HG02884 (cell line): ENCODE results near the gene EML4.
"Not testable (repeated sequence)": the region's sequence is repeated elsewhere in the genome, so short reads cannot be mapped to it uniquely, and the experiment has no call there.

Source experiments
- ATAC-seq: cut with Tn5 transposase; IDR thresholded peaks from one replicate; pipeline ENCODE4 v1.9.1; 2021; ENCODE audit warnings: mild to moderate bottlenecking, moderate library complexity; ENCODE audit not compliant: unreplicated experiment

The EML4 gene, protein sequence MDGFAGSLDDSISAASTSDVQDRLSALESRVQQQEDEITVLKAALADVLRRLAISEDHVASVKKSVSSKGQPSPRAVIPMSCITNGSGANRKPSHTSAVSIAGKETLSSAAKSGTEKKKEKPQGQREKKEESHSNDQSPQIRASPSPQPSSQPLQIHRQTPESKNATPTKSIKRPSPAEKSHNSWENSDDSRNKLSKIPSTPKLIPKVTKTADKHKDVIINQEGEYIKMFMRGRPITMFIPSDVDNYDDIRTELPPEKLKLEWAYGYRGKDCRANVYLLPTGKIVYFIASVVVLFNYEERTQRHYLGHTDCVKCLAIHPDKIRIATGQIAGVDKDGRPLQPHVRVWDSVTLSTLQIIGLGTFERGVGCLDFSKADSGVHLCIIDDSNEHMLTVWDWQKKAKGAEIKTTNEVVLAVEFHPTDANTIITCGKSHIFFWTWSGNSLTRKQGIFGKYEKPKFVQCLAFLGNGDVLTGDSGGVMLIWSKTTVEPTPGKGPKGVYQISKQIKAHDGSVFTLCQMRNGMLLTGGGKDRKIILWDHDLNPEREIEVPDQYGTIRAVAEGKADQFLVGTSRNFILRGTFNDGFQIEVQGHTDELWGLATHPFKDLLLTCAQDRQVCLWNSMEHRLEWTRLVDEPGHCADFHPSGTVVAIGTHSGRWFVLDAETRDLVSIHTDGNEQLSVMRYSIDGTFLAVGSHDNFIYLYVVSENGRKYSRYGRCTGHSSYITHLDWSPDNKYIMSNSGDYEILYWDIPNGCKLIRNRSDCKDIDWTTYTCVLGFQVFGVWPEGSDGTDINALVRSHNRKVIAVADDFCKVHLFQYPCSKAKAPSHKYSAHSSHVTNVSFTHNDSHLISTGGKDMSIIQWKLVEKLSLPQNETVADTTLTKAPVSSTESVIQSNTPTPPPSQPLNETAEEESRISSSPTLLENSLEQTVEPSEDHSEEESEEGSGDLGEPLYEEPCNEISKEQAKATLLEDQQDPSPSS

DNA sequence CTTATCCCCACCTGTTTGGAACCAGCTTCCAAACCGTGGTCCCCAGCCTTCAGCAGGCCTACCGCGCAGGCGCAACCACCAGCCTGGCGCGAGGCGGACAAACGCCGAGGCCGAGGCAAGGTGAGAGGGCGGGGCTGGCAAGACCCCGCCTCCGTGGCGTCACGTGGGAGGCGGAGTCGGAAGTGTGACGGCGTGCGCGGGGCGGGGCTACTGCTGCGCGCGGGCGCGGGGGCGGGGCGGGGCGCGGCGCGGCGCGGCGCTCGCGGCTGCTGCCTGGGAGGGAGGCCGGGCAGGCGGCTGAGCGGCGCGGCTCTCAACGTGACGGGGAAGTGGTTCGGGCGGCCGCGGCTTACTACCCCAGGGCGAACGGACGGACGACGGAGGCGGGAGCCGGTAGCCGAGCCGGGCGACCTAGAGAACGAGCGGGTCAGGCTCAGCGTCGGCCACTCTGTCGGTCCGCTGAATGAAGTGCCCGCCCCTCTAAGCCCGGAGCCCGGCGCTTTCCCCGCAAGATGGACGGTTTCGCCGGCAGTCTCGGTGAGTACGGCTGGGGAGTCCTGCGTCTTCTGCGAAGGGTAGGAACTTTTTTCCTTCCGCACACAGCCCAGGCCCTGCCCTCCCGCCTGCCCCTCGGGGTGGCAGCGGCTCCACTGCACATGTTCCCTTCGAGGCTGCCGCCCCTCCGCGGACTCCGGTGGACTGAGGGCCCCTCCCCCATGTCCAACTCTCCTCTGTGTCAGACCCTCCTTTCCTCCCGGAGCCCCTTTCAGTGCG is at the start of gene EML4:
TSS of gene EML4 (plus strand) at position 254 of the 774 bp plus-strand sequence. CDS start at position 513, 259 bp downstream.
- peak; percentile 70 for ATAC-seq

DNA sequence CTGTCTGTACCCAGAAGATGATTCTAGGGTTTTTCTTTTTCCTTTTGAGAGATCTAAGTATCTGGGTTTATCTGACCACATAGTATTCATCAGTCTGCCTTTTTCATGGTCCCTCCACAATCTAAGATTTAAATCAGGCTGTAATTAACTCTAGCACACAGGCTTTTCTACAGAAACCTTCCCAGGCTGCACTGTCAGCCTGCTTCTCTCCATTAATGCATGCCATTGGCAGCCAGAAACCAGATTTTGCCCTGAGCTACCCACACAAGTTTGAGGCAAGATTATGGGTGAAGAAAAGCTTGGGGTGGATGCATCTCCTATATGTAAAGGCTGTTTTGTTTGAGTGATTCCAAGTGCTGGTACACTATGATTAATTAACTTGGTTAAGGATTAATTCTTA is 45.7 kb upstream of the EML4 start:
- no peak for ATAC-seq

DNA sequence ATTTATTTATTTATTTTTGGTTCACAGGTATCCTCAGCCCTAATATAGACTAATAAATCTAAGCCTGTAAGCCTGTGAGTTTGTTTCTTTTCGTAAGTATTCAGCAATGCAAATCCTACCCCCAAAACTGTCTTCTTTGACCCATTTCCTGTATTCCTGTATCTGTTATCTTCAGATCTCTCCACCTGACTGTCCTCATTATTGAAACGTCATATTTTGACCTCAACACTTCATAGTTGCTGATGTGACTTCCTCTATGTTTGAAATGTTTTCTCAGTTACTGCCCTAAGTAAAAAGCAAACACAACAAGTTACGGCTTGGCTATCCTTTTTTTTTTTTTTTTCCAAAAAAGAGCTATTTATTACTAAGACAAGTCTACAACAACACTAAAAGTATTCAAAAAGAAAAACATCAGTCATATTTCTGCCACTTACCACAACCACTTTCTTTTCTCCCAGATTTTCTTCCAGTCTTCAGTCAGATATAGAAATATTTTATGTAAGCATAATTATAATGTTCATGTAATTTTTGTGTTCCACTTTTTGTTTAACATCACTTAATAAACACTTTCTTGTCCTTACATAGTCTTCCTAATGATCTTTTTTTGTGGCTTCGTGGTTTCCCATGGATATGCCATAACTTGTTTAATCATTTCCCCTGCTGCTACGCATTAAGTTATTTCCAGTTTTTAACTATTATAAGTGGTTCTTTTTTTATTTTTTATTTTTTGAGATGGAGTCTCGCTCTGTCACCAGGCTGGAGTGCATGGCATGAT is 45.0 kb upstream of the EML4 start:
- peak; percentile 61 for ATAC-seq

DNA sequence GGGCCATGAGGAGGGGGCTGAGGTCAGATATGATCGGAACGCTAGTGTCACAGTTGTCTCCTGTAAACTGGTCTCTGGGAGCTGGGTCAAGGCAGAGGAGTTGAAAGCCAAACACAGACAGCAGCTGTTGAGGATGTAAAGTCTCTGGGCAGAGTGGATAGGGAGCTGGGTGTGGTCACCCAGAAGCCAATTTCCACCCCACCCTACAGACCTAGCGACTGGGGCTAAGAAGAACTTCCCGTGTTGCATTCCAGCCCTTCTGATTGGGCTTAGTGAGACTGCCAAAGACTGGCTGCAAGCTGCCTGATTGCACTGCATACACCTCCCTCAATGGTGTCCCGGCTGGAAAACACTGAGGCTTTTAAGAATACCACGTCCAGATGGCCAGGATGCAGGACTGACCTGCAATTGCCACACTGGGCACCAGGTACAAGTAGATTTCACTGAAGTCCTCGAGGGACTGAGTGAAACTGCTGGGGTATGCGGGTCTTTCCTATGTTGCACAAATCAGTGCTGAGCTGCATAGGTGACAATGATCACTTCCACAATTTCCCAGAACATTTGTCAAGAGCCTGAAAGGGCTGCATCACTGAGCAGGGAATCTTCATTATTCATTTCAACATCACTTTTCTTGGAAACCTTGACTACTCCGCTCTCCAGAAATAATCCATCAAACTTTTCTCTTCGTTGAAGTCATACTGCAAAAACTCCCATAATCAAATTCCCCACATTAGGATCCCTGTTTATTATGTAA is 43.1 kb upstream of the EML4 start:
- no peak for ATAC-seq

DNA sequence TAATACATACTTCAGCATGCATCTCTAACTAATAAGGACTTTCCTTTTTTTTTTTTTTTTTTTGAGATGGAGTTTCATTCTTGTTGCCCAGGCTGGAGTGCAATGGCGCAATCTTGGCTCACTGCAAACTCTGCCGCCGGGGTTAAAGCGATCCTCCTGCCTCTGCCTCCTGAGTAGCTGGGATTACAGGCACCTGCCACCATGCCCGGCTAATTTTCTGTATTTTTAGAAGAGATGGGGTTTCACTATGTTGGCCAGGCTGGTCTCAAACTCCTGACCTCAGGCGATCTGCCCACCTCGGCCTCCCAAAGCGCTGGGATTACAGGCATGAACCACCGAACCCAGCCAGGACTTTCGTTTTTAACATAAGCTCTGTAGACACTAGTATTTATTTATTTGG is 42.3 kb upstream of the EML4 start:
- not testable (repeated sequence) for ATAC-seq

DNA sequence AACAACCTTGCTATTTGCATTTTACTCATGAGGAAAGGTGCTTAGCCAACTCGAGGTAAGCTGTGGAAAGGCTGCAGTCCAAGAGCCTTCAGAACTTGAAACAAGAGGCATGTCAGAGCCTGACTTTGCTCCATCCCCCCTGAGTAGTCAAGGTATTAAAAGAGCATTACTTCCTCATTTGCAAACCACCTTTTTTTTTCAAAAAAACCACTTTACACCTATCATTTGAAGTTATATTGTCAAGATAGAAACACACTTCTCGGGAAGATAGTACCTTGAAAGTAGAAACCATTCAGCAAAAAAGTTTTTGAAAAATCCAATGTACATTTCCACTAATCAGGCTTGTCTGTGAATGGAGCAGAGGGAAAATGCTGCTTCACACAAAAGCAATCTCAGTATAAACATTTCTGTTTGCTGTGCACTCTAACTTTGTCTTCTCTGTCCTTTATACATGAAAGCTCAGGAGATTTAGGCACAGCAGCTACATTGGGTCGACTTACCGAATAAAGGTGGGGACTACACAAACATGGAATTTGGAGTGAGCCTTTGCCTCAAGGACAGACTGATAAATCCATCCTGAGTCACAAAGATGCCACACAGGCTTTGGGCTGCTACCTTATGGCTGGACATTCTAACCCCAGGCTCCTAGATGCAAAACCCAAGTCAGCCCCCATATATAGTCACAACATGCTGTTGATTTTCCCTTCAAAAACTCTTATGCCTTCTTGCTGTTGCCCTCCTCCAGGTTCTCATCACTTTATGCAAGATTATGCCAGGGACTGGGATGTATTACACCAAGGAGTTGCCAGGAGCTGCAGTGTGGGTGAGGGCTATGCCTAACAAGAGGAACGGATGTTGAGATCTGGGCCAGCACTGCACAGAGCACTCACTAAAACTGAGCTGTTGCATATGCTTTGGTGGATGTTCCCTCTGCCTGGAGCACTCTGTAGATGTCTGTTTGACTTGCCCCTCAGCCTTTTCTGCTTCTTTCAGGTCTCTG is 41.4 kb upstream of the EML4 start:
- ATAC-seq = peak; percentile 51

DNA sequence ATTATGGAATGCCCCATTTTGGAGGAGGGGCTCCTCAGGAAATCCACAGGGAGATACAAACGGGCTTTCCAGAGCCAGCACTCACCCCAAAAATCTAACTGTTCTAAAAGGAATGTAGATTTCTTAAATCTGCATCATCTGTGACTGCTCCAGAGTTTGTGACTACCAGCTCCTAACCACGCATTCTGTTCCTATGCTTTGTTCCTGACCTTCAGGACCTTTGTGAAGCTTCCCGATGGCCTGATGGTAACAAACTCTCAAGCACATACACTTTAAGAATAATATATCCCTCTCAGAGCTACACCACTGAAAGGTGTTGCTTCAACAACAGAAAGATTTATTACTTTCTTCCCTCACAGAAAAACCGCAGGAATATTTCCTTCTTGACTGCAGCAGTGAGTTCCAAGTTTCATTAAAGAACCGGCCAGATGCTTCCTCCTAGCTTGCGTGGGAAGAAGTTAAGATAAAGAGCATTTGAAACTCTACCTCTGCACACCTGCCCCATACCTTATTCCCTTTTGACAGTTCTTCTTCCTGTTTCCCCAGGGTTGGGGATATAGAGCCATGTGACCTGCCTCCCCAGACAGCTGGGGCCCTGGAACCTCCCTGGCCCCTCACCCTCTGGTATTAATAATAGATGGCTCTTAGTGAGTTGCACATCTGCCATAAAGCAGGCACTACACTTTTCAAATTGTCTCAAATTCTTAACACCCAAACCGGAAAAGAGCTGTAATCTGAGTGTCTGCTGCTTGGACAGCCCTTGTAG is 40.2 kb upstream of the EML4 start:
- no peak for ATAC-seq

DNA sequence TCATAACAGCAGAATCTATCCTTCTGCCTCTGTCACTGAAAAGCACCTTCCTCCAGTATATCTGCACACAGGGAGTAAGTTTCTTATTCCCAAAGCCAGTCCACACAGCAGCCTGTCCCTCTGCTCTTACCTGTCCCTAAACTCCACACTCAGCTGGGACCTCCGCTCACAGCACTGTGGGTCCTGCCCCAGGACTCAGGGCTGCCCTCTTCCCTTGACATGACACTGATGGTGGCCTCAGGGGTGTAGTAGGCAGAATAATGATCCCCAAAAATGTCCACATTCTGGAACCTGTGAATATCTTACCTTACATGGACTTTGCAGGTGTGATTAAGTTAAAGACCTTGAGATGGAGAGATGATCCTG is 39.7 kb upstream of the EML4 start:
- ATAC-seq = no peak

DNA sequence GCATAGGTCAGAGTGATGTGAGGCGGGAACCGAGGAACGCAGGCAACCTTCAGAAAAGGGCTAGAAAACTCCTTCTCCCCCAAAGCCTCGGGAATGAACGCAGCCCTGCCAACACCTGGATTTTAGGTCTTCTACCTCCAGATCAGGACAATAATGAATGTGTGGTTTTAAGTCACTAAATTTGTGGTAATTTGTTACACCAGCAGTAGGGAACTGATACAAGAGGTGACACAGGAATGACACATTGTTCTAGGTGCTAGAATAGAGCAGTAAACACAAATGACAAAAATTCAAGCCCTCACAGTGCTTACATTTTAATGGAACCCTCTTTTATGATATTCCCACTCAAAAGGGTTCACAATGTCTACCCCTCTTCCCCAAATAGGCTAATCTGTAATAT is 39.2 kb upstream of the EML4 start:
- ATAC-seq = no peak

DNA sequence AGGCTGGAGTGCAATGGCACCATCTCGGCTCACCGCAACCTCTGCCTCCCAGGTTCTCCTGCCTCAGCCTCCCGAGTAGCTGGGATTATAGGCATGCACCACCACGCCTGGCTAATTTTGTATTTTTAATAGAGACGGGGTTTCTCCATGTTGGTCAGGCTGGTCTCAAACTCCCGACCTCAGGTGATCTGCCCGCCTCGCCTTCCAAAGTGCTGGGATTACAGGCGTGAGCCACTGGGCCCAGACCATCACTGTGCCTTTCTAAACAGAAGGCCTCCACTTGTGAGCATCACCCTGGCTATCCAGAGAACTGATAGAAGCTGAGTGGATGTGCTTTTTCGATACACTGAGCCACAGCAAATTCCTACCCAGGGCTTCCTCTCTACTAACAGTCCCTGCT is 38.3 kb upstream of the EML4 start:
- ATAC-seq = not testable (repeated sequence)

DNA sequence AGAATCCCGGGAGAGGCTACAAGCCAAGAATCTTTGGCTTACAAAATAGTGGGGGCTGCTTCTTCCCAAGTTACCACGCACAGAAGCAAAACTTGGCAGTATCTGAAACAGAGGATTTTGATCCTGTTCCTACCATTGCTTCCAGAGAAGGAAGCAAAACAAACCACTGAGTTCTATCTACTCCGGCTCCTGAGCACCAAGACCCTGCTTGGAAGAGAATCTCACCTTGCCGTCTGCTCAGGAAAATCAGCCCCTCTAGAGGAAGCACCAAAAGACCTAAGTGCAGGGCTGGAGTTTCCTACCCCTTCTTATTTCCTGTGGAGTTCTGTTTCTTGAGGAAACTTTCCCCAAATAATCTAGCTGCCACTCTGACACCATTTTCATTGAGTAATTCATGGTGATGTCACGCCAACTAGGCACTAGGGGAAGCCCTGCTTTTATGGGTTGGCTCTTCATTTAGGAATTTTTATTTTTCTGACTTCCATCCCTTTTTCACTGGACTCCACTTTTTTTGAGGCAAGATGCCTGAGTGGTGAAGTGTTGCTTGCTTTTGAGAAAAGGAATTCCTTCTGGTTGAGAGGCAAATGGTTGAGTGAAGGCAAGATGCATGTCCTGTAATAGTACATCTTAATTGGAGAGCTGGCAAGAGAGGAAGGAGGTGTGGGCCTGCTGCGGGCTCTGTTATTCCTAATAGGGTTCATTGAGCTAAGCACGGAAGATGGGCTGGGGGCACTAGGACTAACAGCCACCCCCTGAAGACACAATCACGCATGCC is 36.8 kb upstream of the EML4 start:
- ATAC-seq = no peak

DNA sequence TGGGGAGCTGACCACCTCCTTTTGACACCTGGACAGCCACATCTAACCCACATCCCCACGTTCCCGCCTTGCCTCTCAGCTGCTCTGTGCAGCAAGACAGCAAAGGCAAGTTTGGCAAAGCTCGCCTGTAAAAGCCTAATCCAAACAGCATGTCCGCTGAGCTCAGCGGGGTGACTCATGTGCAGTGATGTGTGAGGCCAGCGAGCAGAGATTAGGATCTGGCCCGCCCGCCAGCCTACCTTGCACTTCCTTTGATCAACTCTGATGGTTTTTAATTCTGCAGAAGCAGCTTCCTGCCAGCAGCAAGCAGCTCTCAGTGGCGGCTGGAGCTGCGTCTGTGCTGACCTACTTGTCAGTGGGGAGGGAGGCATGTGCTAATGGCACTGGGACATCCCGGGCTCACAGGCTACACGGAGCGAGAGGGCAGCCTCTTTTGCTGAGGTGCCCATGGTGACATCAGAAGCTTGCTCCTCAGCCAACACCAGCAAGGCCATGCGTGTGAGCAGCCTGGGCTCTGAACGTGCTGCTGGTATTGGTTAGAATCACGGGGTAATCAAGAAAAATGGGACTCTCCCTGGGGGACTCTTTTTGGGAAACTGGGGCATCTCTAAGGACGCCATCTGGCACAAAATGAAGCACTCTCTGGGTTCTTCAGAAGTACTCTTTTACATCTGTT is 36.0 kb upstream of the EML4 start:
- ATAC-seq = peak; percentile 77

DNA sequence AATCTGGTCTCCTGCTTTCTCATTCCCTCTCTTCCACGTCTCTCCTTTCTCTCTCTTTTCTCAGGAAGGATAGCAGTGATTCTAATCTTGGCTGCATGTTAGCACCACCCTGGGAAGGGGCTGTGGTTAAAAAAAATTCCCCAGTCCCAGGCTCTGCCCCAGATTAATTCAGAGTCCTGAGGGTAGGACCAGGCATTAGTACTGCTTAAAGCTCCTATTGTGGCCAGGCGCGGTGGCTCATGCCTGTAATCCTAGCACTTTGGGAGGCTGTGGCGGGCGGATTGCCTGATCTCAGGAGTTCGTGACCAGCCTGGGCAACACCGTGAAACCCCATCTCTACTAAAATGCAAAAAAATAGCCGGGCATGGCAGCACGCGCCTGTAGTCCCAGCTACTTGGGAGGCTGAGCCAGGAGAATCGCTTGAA is 35.4 kb upstream of the EML4 start:
- ATAC-seq = no peak

DNA sequence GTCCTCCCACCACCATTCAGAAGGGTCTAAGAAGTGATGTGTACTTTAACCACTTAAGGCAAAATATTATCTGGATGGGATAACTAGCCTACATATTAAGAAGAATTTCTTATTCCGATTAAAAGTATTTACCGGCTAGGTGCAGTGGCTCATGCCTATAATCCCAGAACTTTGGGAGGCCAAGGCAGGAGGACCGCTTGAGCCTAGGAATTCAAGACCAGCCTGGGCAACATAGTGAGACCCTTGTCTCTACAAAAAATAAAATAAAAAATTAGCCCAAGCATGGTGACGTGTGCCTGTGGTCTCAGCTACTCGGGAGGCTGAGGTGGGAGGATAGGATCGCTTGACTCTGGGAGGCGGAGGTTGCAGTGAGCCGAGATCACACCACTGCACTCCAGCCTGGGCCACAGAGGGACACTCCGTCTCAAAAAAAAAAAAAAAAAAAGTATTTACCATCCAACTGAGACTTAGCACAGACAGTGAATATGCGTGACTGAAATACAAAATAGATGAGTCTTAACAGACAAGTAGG is 34.7 kb upstream of the EML4 start:
- not testable (repeated sequence) for ATAC-seq

DNA sequence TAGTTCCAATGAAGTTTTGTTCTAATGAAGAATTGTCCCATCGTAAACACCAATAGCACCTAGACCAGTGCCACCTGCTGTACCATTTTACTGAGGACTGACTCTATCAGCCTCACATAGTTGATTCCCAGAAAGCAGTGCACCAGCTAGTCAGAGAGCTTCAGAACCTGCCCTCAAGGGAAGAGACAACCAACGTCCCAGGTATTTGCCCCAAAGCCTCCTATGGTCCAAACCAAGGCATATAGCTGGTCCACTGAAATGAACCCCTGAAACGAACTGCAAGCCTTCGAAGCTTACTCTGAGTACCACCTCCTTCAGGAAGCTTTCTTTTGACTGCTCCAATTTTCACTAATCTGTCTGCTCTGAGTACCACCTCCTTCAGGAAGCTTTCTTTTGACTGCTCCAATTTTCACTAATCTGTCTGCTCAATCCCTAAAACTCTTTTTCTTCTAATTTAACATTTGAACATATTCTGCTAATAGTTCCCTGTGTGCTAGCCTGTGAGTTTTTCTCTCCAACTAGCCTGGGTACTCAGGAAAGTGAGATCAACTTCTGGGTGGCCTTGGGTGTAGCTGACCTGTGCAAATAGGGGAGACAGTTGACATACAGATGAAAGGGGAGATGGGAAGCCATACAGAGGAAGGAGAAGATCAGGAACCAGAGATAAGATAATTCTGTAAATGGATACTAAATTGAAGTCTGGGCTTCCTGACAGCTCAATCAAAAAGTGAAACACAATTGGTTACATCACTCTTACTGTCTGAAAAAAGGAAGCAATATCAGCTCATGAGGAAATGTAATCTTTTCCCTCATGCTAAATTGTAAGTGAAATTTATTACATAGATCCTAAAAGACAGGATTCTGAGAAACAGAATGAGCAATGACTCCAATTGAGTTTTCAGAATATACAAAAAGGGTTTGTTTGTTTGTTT is 33.5 kb upstream of the EML4 start:
- ATAC-seq = no peak
